ENCODE data around the gene UROC1. TPM values are rescaled to one million over a fixed set of nuclear protein-coding genes. Genes with fewer than 3 reads are reported as not detected.

The UROC1 gene
- total and polyA plus RNA-seq, 9 of the 15 experiments (the other 6 are each of a cell fraction or from before 2014, with no cell fraction given) = not detected

DNA sequence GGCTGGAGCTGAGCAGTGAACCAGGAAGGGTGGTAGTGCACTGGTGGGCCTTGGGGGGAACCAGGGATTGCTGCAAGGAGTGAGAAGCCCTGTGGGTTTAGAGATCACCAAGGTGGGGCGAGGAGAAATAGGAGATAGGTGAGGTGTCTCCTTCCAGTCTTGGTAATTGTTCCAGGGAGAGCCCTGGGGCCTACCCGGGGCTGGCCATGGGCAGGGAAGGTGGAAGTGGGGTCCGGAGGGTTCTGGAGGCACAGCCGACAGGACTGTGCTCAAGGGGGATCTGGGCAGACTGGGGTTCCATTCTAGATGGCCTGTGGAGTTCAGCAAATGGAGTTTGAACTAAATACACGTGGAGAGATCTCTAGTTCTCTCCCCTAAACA, 10.8 kb upstream of the UROC1 start:
- Histone ChIP-seq H3K9me3 (replicated peaks; ENCODE audit: control insufficient read depth, insufficient read depth, low read depth, low read length) (no peaks in the 10 kb centered on the region), H3K27ac (ENCODE audit: extremely low read depth, low read depth, low read length) (no peak overlapping the region), H3K9me1 (ENCODE audit: control insufficient read depth, insufficient read depth, low read length) (no peaks in the 10 kb centered on the region), H3K4me3 (no peak overlapping the region), H3K4me2 (ENCODE audit: insufficient read depth, low read length) (no peak overlapping the region), H2AFZ (ENCODE audit: low read depth, low read length) (no peak overlapping the region), H3K27me3 (ENCODE audit: control insufficient read depth in 2 of 2, insufficient read depth in 2 of 2, low read length in 2 of 2) (peaks cover 0 to 4% of the 10 kb centered on the region in 2 experiments; a peak in 1 of 5 replicates), H3K79me2 (ENCODE audit: control insufficient read depth, insufficient read depth, low read length) (no peaks in the 10 kb centered on the region), H3K36me3 (ENCODE audit: control insufficient read depth, insufficient read depth, low read length) (no peaks in the 10 kb centered on the region), H3K4me1 (replicated peaks in 1 of 2; ENCODE audit: control insufficient read depth in 2 of 2, insufficient read depth in 2 of 2, low read length in 2 of 2) (peaks cover 0 to 12% of the 10 kb centered on the region in 2 experiments; a peak in 2 of 5 replicates), H4K20me1 (replicated peaks; ENCODE audit: control insufficient read depth, insufficient read depth, low read length) (no peaks in the 10 kb centered on the region; the same call in 1 of the 2 replicates), H3K9ac (ENCODE audit: insufficient read depth in 1 of 2, low read depth in 2 of 2, low read length in 2 of 2) (no peak overlapping the region)
- no TSS peak for BruUV-seq (replicated peaks)
- 5% methylated on average over 5 of the region's 5 CpGs for WGBS (ENCODE audit: insufficient coverage, low coverage, missing lambda C conversion rate)
- FAIRE-seq (no peak), ATAC-seq (no peak), DNase-seq (ENCODE audit: extremely low read depth in 1 of 4, low spot score in 3 of 4) (no peak)
- intact Hi-C loops (cut with micrococcal nuclease) (loop anchor here (10.0 kb wide), 2 partner anchors 136 to 216 kb away; no protein-coding TSS in a partner anchor), in situ Hi-C loops (cut with MboI) (no loop called here)
- no peak for TF ChIP-seq ZFP36 (IDR thresholded peaks at IDR 0.05; ENCODE audit: low read depth, low read length, partially characterized antibody)
- TF ChIP-seq, protein P1, sequence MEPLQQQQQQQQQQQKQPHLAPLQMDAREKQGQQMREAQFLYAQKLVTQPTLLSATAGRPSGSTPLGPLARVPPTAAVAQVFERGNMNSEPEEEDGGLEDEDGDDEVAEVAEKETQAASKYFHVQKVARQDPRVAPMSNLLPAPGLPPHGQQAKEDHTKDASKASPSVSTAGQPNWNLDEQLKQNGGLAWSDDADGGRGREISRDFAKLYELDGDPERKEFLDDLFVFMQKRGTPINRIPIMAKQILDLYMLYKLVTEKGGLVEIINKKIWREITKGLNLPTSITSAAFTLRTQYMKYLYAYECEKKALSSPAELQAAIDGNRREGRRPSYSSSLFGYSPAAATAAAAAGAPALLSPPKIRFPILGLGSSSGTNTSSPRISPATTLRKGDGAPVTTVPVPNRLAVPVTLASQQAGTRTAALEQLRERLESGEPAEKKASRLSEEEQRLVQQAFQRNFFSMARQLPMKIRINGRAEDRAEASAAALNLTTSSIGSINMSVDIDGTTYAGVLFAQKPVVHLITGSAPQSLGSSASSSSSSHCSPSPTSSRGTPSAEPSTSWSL (CRISPR knock-in tag; IDR thresholded peaks at IDR 0.05; ENCODE audit: borderline replicate concordance) = no peak
- ChIA-PET POLR2A (no interaction called here), CTCF (ENCODE audit: low intra/inter-chr PET ratio) (no interaction called here)
